Lower leg skin (tissue), 3 donors: ENCODE results near the gene THEM5.

Source experiments
- POLR2A ChIP-seq, 2 donors: fragments of 450-650 bp; IDR thresholded peaks; one replicate each; pipeline ENCODE4 v1.6.1; 2016 to 2017; ENCODE audit warnings: antibody characterized with exemption in 2 of 2, mild to moderate bottlenecking in 1 of 2, moderate library complexity in 1 of 2
- TF ChIP-seq, protein P1 (sequence below), 3 donors: fragments of 450-650 bp; IDR thresholded peaks; one replicate each; pipeline ENCODE4 v1.5.1; 2016; ENCODE audit warnings: antibody characterized with exemption in 3 of 3, mild to moderate bottlenecking in 3 of 3, moderate library complexity in 2 of 3

DNA sequence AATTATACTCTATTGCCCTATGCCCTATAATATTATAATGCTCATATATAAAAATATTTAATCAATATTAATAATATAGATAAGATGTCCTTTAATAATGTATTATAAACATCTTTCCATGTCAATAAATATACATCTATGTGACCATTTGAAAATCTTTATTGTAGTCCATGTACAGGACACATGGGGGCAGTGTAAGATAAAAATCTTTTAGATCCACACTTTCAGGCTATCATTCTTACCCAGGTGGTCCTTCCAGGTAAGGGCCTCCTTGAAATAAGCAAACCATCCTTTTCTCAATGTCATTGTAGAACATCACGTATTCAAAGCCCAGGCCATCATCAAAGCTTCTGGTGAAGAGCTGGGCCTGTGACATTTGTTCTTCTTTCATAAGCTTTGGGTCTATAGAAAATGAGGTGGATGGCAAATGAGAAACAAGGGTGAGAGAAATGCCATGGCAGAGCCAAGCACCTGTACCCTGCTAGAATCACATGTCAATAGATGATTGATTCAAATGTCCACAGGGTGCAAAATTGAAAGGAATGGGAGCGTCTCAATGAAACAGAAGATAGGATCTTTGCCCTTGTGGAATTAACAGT lies 35.6 kb upstream of the THEM5 start:
- TF ChIP-seq POLR2A (IDR thresholded peaks at IDR 0.05): no peak
- TF ChIP-seq, protein P1, sequence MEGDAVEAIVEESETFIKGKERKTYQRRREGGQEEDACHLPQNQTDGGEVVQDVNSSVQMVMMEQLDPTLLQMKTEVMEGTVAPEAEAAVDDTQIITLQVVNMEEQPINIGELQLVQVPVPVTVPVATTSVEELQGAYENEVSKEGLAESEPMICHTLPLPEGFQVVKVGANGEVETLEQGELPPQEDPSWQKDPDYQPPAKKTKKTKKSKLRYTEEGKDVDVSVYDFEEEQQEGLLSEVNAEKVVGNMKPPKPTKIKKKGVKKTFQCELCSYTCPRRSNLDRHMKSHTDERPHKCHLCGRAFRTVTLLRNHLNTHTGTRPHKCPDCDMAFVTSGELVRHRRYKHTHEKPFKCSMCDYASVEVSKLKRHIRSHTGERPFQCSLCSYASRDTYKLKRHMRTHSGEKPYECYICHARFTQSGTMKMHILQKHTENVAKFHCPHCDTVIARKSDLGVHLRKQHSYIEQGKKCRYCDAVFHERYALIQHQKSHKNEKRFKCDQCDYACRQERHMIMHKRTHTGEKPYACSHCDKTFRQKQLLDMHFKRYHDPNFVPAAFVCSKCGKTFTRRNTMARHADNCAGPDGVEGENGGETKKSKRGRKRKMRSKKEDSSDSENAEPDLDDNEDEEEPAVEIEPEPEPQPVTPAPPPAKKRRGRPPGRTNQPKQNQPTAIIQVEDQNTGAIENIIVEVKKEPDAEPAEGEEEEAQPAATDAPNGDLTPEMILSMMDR (IDR thresholded peaks at IDR 0.05): no peak
